DOHH2 (cell line): ENCODE results near the gene SLC22A14.

Experiments
- EZH2phosphoT487 ChIP-seq: fragments of 200-600 bp; sonication (generic); IDR thresholded peaks from 2 replicates; pipeline ENCODE4 v1.6.1; 2017; ENCODE audit warnings: borderline replicate concordance, mild to moderate bottlenecking, antibody characterized with exemption, low read length, moderate library complexity, mixed read lengths
- TF ChIP-seq, protein P1 (sequence below): fragments of 200-600 bp; sonication (generic); IDR thresholded peaks from one replicate; pipeline ENCODE4 v1.5.1; 2014; ENCODE audit warnings: antibody characterized with exemption, mild to moderate bottlenecking, low read depth, low read length; ENCODE audit not compliant: poor library complexity, severe bottlenecking

DNA sequence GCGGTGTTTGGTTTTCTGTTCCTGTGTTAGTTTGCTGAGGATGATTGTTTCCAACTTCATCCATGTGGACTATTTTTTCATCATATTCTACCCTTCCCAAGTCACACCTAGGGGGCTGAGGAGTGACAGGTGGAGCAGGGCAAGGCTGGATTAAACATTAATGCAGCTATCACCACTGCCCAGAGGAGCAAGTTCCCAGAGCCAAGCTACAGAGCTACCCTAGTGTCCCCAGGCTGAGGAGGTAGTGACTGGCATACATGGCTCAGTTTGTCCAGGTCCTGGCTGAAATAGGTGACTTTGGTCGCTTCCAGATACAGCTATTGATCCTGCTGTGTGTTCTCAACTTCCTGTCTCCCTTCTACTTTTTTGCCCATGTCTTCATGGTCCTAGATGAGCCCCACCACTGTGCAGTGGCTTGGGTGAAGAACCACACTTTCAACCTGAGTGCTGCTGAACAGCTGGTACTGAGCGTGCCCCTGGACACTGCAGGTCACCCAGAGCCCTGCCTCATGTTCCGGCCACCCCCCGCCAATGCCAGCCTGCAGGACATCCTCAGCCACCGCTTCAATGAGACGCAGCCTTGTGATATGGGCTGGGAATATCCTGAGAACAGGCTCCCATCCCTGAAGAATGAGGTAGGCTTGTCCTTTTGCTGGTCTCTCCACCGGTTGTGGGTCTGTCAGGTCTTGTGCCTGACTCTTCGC is 16.3 kb upstream of the SLC22A14 start, which contains the start of gene SLC22A13:
- TF ChIP-seq, protein P1, sequence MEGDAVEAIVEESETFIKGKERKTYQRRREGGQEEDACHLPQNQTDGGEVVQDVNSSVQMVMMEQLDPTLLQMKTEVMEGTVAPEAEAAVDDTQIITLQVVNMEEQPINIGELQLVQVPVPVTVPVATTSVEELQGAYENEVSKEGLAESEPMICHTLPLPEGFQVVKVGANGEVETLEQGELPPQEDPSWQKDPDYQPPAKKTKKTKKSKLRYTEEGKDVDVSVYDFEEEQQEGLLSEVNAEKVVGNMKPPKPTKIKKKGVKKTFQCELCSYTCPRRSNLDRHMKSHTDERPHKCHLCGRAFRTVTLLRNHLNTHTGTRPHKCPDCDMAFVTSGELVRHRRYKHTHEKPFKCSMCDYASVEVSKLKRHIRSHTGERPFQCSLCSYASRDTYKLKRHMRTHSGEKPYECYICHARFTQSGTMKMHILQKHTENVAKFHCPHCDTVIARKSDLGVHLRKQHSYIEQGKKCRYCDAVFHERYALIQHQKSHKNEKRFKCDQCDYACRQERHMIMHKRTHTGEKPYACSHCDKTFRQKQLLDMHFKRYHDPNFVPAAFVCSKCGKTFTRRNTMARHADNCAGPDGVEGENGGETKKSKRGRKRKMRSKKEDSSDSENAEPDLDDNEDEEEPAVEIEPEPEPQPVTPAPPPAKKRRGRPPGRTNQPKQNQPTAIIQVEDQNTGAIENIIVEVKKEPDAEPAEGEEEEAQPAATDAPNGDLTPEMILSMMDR = no peak
- TF ChIP-seq EZH2phosphoT487 = no peak
